ENCODE measurements around the gene LCE7A.

DNA sequence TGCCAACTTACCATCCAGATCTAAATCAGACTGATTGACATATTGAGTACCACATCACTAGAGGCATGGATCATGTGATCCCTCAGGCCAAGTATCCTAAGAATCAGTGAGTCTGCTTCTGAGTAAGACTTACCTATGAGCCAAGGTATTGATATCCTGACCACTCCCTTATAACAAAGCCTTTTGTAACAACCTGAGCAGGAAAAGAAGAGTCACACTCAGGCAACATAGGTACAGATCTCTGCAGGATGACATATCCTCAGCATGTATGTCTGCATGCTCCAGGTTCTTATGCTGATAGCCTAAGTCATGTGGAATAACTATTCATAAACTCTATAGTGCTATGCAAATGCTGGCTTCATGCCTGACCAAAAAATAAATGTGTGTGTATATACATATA lies 34.8 kb upstream of the LCE7A start:
- TF ChIP-seq, protein P1, sequence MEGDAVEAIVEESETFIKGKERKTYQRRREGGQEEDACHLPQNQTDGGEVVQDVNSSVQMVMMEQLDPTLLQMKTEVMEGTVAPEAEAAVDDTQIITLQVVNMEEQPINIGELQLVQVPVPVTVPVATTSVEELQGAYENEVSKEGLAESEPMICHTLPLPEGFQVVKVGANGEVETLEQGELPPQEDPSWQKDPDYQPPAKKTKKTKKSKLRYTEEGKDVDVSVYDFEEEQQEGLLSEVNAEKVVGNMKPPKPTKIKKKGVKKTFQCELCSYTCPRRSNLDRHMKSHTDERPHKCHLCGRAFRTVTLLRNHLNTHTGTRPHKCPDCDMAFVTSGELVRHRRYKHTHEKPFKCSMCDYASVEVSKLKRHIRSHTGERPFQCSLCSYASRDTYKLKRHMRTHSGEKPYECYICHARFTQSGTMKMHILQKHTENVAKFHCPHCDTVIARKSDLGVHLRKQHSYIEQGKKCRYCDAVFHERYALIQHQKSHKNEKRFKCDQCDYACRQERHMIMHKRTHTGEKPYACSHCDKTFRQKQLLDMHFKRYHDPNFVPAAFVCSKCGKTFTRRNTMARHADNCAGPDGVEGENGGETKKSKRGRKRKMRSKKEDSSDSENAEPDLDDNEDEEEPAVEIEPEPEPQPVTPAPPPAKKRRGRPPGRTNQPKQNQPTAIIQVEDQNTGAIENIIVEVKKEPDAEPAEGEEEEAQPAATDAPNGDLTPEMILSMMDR (IDR thresholded peaks at IDR 0.05) = no peak
- TF ChIP-seq EZH2 (IDR thresholded peaks at IDR 0.05; ENCODE audit: borderline replicate concordance, insufficient read depth, low read depth, low read length, poor library complexity, severe bottlenecking) = no peak

All from B cell (primary cell).